HAP-1 (cell line): ENCODE results near the gene ATAD2B.
"Not testable (repeated sequence)": the region's sequence is repeated elsewhere in the genome, so short reads cannot be mapped to it uniquely, and the experiment has no call there.

Experiments
- DNase-seq, 2 experiments: peaks; one replicate each; pipeline ENCODE4 v3.0.0-alpha.2; 2016 to 2020; ENCODE audit warnings: low spot score in 2 of 2
- H3K27me3 ChIP-seq: fragments of 250-450 bp; sonication (Bioruptor Pico); 2 replicates; pipeline ENCODE4 v1.5.1; 2020; ENCODE audit warnings: low read depth, mild to moderate bottlenecking, moderate library complexity
- H3K36me3 ChIP-seq: fragments of 250-450 bp; sonication (Bioruptor Pico); replicated peaks from 2 replicates; pipeline ENCODE4 v1.5.1; 2020; ENCODE audit warnings: mild to moderate bottlenecking
- H3K4me1 ChIP-seq: fragments of 250-450 bp; sonication (Bioruptor Pico); 2 replicates; pipeline ENCODE4 v1.5.1; 2020; ENCODE audit warnings: mild to moderate bottlenecking
- H3K4me3 ChIP-seq: fragments of 250-450 bp; sonication (Bioruptor Pico); 2 replicates; pipeline ENCODE4 v1.5.1; 2020; ENCODE audit warnings: mild to moderate bottlenecking, moderate library complexity
- H3K9me3 ChIP-seq: fragments of 250-450 bp; sonication (Bioruptor Pico); 2 replicates; pipeline ENCODE4 v1.5.1; 2020; ENCODE audit warnings: mild to moderate bottlenecking, moderate library complexity
- in situ Hi-C: fragments of 300-500 bp; cut with MboI; formaldehyde crosslinking; loops from 3 replicates; pipeline ENCODE4 v1.14.3; 2020; ENCODE audit warnings: low sequenced_read_pairs, inconsistent platforms, mixed read lengths

The ATAD2B gene

DNA sequence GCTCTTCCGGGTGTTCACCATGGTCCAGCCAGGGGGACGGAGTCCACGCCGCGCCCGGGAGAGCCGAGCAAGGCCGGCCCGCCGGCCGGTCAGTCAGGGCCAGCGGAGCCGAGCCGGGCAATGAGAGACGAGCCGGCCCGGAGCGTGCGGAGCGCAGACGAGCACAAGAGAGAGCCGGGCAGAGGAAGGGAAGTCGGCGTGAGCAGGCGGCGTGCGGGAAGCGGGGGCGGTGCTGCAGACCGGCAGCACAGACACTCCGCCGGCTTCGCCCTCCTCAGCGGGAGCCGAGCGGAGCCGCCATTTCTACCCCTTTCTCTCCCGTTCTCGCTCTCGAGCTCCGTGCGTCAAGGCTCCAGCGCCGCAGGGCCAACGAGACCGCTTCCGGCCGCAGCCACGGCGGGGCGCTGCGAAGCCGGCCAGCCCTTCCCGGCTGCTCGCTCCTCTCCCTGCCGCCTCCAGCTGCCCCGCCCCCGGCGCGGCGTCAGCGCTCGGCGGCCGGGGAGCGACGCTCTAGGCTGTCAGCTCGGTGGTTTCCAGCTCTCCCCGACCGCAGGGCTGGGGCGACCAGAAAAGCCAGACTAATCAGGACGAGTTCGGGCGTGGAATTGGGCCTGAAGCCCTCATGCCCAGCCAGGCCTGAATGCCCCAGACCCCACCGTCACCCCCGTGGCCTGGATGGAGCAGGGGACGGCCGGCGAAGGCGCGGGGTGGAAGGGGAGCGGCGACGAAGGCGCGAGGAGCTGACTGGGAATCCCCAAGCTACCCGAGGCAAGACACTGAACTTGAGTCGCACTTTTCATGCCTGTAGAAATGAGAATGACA is at the start of gene ATAD2B:
ATAD2B (minus strand) TSS at position 374 of the 822 bp plus-strand sequence; CDS start at position 21, 353 bp downstream.
- H3K4me3 ChIP-seq, result peak within 1 kb of the TSS; percentile 90
- DNase-seq, result peak; percentile 89 to 94
- H3K36me3 ChIP-seq, result no peaks in the 10 kb centered on the region; the same call in 1 of the 2 replicates
- H3K4me1 ChIP-seq, result peaks cover 10% of the 10 kb centered on the region
- H3K27me3 ChIP-seq, result no peaks in the 10 kb centered on the region
- no peaks in the 10 kb centered on the region for H3K9me3 ChIP-seq
- in situ Hi-C loops, result loop anchor here (10.0 kb wide), 1 partner anchor 158 kb away; the partner anchor contains the start of gene TP53I3

- no peaks in the 10 kb centered on the region for H3K9me3 ChIP-seq
- H3K27me3 ChIP-seq, result no peaks in the 10 kb centered on the region
- peaks cover 9% of the 10 kb centered on the region for H3K36me3 ChIP-seq
- no peak overlapping the region for H3K4me3 ChIP-seq
- H3K4me1 ChIP-seq, result no peaks in the 10 kb centered on the region
- no peak for DNase-seq
- in situ Hi-C loops, result no loop called here
These were observed 40.9 kb upstream of the ATAD2B start for GRCh38 chr2:23967846-23968245.

DNA sequence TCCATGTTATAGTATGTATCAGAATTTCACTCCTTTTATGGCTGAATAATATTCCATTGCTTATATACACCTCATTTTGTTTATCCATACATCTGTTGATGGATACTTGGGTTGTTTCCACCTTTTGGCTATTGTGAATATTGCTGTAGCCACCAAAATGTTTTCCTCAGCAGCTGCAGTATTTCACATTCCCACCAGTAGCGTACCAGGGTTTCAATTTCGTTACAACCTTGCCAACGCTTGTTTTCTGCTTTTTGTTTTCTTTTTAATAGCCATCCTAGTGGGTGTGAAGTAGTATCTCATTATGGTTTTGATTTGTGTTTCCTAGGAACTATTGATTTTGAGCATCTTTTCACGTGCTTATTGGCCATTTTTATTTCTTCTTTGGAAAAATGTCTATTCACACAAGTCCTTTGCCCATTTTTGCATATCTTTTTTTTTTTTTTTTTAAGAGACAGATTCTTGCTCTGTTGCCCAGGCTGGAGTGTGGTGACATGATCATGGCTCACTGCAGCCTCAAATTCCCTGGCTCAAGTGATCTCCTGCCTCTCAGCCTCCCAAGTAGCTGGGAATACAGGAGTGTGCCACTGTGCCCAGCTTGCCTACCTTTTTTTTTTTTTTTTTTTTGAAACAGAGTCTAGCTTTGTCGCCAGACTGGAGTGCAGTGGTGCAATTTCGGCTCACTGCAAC is 27.5 kb upstream of the ATAD2B start:
- Histone ChIP-seq H3K4me3 (no peak overlapping the region), H3K9me3 (no peaks in the 10 kb centered on the region), H3K36me3 (peaks cover 9% of the 10 kb centered on the region; the same call in 1 of the 2 replicates), H3K27me3 (no peaks in the 10 kb centered on the region), H3K4me1 (peaks cover 4% of the 10 kb centered on the region)
- in situ Hi-C loops, result no loop called here
- no peak for DNase-seq

- H3K4me1 ChIP-seq, result peaks cover 4% of the 10 kb centered on the region
- in situ Hi-C loops, result no loop called here
- H3K27me3 ChIP-seq, result no peaks in the 10 kb centered on the region
- no peak overlapping the region for H3K4me3 ChIP-seq
- H3K9me3 ChIP-seq, result no peaks in the 10 kb centered on the region
- peaks cover 6% of the 10 kb centered on the region; the same call in 1 of the 2 replicates for H3K36me3 ChIP-seq
- DNase-seq, result no peak
These were observed 26.7 kb upstream of the ATAD2B start for GRCh38 chr2:23953625-23954024.

- DNase-seq, H3K27me3 ChIP-seq, in situ Hi-C loops, H3K4me1 ChIP-seq, H3K4me3 ChIP-seq, H3K36me3 ChIP-seq, H3K9me3 ChIP-seq: not testable (repeated sequence)
These were observed 25.6 kb upstream of the ATAD2B start for GRCh38 chr2:23952558-23952957.

GRCh38 chr2:23947350-23947749 is 20.4 kb upstream of the ATAD2B start:
- in situ Hi-C loops, result no loop called here
- Histone ChIP-seq H3K36me3 (peaks cover 3% of the 10 kb centered on the region), H3K9me3 (no peaks in the 10 kb centered on the region), H3K4me3 (no peak overlapping the region), H3K27me3 (no peaks in the 10 kb centered on the region), H3K4me1 (no peaks in the 10 kb centered on the region; the same call in 1 of the 2 replicates)
- no peak for DNase-seq

DNA sequence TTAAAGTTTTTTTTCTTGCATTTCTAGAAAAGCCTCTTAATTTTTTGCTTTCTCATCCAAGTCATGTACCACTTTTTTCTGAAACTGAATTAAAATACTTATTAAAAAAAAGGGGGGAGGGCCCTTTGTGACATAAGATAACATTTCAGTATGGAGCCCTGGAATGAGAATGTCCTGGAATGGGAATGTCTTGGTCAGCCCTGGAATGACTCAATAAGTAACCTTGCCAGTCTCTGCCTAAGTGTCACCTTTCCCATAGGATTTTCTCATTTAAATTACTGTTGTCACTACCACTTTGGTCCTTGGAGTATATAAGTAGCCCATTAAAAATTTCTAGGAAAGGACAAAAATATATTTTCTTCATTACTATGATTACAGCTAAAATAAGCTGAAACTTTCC is 18.1 kb upstream of the ATAD2B start:
- Histone ChIP-seq H3K9me3 (no peaks in the 10 kb centered on the region), H3K4me3 (no peak overlapping the region), H3K36me3 (peaks cover 3% of the 10 kb centered on the region), H3K27me3 (no peaks in the 10 kb centered on the region), H3K4me1 (peaks cover 4% of the 10 kb centered on the region)
- in situ Hi-C loops, result no loop called here
- DNase-seq, result no peak

DNA sequence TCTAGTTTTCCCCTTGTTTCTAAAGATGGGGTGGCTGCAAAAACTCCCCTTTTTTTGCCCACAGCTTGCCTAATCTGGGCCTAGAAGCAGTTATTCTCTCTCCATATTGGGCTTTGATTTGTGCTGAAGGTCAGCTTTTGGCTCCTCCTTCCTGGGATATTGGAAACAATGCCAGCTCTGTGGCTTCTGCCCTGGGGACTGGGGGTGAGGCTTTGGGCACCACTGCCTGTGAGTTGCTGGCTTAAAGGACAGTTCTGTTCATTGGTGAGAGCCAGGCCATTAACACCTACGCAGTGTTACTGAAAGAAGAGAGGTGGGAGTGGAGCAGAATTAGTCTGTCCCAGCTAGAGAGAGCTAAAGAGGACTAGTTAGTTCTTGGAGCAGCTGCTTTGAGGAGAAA is 17.6 kb upstream of the ATAD2B start:
- H3K9me3 ChIP-seq, result no peaks in the 10 kb centered on the region
- no peak for DNase-seq
- in situ Hi-C loops, result no loop called here
- no peaks in the 10 kb centered on the region for H3K27me3 ChIP-seq
- H3K4me1 ChIP-seq, result peaks cover 8% of the 10 kb centered on the region
- peaks cover 3% of the 10 kb centered on the region for H3K36me3 ChIP-seq
- no peak overlapping the region for H3K4me3 ChIP-seq

- H3K9me3 ChIP-seq, result no peaks in the 10 kb centered on the region
- H3K4me1 ChIP-seq, result peaks cover 13% of the 10 kb centered on the region
- H3K36me3 ChIP-seq, result peaks cover 3% of the 10 kb centered on the region
- H3K4me3 ChIP-seq, result no peak overlapping the region
- in situ Hi-C loops, result no loop called here
- DNase-seq, result no peak
- no peaks in the 10 kb centered on the region for H3K27me3 ChIP-seq
These were observed 16.7 kb upstream of the ATAD2B start for GRCh38 chr2:23943666-23944065.

- H3K4me3 ChIP-seq, result peak overlapping the region; percentile 70
- in situ Hi-C loops, result no loop called here
These were observed 14.7 kb upstream of the ATAD2B start for GRCh38 chr2:23941644-23942043.

DNA sequence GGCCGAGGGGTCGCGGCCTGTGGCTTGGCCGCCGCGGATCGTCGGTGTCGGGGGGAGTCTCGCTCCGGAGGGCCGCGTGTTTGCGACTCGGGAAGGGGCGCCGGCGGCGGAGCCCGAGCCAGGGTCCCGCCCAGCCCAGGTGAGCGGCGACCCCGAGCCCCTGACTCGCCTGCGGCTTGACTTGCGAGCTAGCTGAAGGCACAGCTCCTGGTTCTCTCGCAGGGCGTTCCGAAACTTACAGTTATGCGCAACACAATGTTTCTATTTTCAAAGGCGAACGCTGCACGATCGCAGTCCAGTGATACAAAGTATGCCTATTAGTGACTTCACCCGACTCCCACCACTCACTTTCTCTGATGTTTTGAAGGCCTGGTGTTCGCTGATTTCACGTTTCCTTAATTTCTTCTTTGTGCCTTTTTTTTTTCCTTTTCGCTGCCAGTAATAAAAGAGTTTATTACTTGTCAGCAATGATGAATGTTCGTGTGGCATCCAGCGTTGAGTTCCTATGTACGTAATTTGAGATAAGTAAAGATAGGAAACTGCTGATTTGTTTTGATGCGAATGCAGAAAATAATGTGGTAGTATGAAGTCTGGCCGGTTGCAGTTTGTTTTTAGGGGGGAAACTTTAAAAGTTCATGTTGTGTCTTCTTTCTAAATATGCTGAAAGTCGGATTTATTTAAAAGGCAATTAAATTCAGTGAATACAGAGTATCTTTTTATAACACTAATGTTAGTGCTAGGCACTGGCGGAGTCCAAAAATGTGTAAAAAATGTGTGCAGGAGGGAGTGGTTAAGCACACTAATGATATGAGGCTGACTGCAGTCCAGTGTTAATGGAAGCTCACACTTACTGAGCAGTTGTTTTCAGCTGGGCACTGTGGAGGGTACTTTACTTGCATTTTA is 14.0 kb upstream of the ATAD2B start:
- DNase-seq, result peak; percentile 61 to 63
- H3K27me3 ChIP-seq, result no peaks in the 10 kb centered on the region
- peak overlapping the region; percentile 70 for H3K4me3 ChIP-seq
- no peaks in the 10 kb centered on the region for H3K36me3 ChIP-seq
- in situ Hi-C loops, result no loop called here
- peaks cover 13% of the 10 kb centered on the region for H3K4me1 ChIP-seq
- H3K9me3 ChIP-seq, result no peaks in the 10 kb centered on the region

More at GRCh38 chr2:23941644-23942043, 14.7 kb upstream of the ATAD2B start:
- Histone ChIP-seq H3K9me3 (no peaks in the 10 kb centered on the region), H3K27me3 (no peaks in the 10 kb centered on the region), H3K36me3 (no peaks in the 10 kb centered on the region), H3K4me1 (peaks cover 13% of the 10 kb centered on the region)
- no peak for DNase-seq

- DNase-seq, result peak; percentile 72 to 83
- no peaks in the 10 kb centered on the region for H3K27me3 ChIP-seq
- in situ Hi-C loops, result no loop called here
These were observed 13.2 kb upstream of the ATAD2B start, which contains the start of gene UBXN2A for GRCh38 chr2:23939987-23940717. TSS of gene UBXN2A (plus strand) at chr2:23940463. CDS start at chr2:23958315, 17,852 bp downstream.

GRCh38 chr2:23934259-23934658 is 7.3 kb upstream of the ATAD2B start:
- H3K9me3 ChIP-seq, result no peaks in the 10 kb centered on the region
- H3K4me1 ChIP-seq, result peaks cover 2% of the 10 kb centered on the region; the same call in 1 of the 2 replicates
- no peaks in the 10 kb centered on the region for H3K27me3 ChIP-seq
- H3K36me3 ChIP-seq, result no peaks in the 10 kb centered on the region; the same call in 1 of the 2 replicates
- DNase-seq, result no peak
- no peak overlapping the region for H3K4me3 ChIP-seq
- in situ Hi-C loops, result no loop called here

More at GRCh38 chr2:23939987-23940717, 13.2 kb upstream of the ATAD2B start, which contains the start of gene UBXN2A:
- Histone ChIP-seq H3K4me1 (peaks cover 13% of the 10 kb centered on the region), H3K4me3 (peak within 1 kb of the TSS; percentile 70), H3K9me3 (no peaks in the 10 kb centered on the region), H3K36me3 (no peaks in the 10 kb centered on the region)
